ENCODE results near the gene KIAA0825.

GRCh38 chr5:94516148-94516547 lies 102.3 kb downstream of the KIAA0825 start:
- TF ChIP-seq CTCF (IDR thresholded peaks at IDR 0.05) (no peak), POLR2A (IDR thresholded peaks at IDR 0.05) (no peak)

Measured in adrenal gland (tissue), 5 donors.